ENCODE results near the gene RAI1.

Gene RAI1

GRCh38 chr17:17719199-17719940, 38.1 kb downstream of the RAI1 start:
- TF ChIP-seq ZNF274 (IDR thresholded peaks at IDR 0.05; ENCODE audit: low read depth, low read length), result no peak
- no peak overlapping the region for H3K4me3 ChIP-seq (ENCODE audit: low read length)

GRCh38 chr17:17719966-17720543, 38.8 kb downstream of the RAI1 start:
- no peak overlapping the region for H3K4me3 ChIP-seq (ENCODE audit: low read length)
- TF ChIP-seq ZNF274 (IDR thresholded peaks at IDR 0.05; ENCODE audit: low read depth, low read length), result no peak

GRCh38 chr17:17721140-17721668, 39.9 kb downstream of the RAI1 start:
- no peak for TF ChIP-seq ZNF274 (IDR thresholded peaks at IDR 0.05; ENCODE audit: low read depth, low read length)

GRCh38 chr17:17722081-17722905, 41.0 kb downstream of the RAI1 start:
- no peak for TF ChIP-seq ZNF274 (IDR thresholded peaks at IDR 0.05; ENCODE audit: low read depth, low read length)
- H3K4me3 ChIP-seq (ENCODE audit: low read length), result no peak overlapping the region; the same call in 1 of the 2 replicates

More at GRCh38 chr17:17721140-17721668, 39.9 kb downstream of the RAI1 start:
- H3K4me3 ChIP-seq (ENCODE audit: low read length), result no peak overlapping the region

GRCh38 chr17:17722906-17723353, 41.7 kb downstream of the RAI1 start:
- no peak for TF ChIP-seq ZNF274 (IDR thresholded peaks at IDR 0.05; ENCODE audit: low read depth, low read length)
- peak overlapping the region; percentile 77; the same call in 1 of the 2 replicates for H3K4me3 ChIP-seq (ENCODE audit: low read length)

- TF ChIP-seq ZNF274 (IDR thresholded peaks at IDR 0.05; ENCODE audit: low read depth, low read length), result no peak
- peak overlapping the region; percentile 77 for H3K4me3 ChIP-seq (ENCODE audit: low read length)
These were observed 42.4 kb downstream of the RAI1 start for GRCh38 chr17:17723354-17724261.

GRCh38 chr17:17724307-17725010, 43.2 kb downstream of the RAI1 start:
- peak overlapping the region; percentile 77 for H3K4me3 ChIP-seq (ENCODE audit: low read length)
- TF ChIP-seq ZNF274 (IDR thresholded peaks at IDR 0.05; ENCODE audit: low read depth, low read length), result no peak

- H3K4me3 ChIP-seq (ENCODE audit: low read length), result peak overlapping the region; percentile 1; the same call in 1 of the 2 replicates
- no peak for TF ChIP-seq ZNF274 (IDR thresholded peaks at IDR 0.05; ENCODE audit: low read depth, low read length)
These were observed 43.9 kb downstream of the RAI1 start for GRCh38 chr17:17725011-17725751.

- no peak for TF ChIP-seq ZNF274 (IDR thresholded peaks at IDR 0.05; ENCODE audit: low read depth, low read length)
- H3K4me3 ChIP-seq (ENCODE audit: low read length), result no peak overlapping the region
These were observed 44.6 kb downstream of the RAI1 start for GRCh38 chr17:17725752-17726457.

- no peak overlapping the region for H3K4me3 ChIP-seq (ENCODE audit: low read length)
- no peak for TF ChIP-seq ZNF274 (IDR thresholded peaks at IDR 0.05; ENCODE audit: low read depth, low read length)
These were observed 45.3 kb downstream of the RAI1 start for GRCh38 chr17:17726458-17727060.

- no peak overlapping the region for H3K4me3 ChIP-seq (ENCODE audit: low read length)
- TF ChIP-seq ZNF274 (IDR thresholded peaks at IDR 0.05; ENCODE audit: low read depth, low read length), result no peak
These were observed 45.9 kb downstream of the RAI1 start for GRCh38 chr17:17727111-17727659.

Measured in GM08714 (cell line).